H7 (cell line): ENCODE data around the gene RPRM. TPM values are rescaled to one million over a fixed set of nuclear protein-coding genes. Genes with fewer than 3 reads are reported as not detected.
A peak's percentile ranks its signal among the peaks of the same experiment; 100 is the strongest.
"Not testable (repeated sequence)": the region's sequence is repeated elsewhere in the genome, so short reads cannot be mapped to it uniquely, and the experiment has no call there.

ENCODE experiments used
- DNase-seq: peaks from one replicate; pipeline ENCODE4 v3.0.0; 2012
- H3K27me3 ChIP-seq: 2 replicates; pipeline ENCODE4 v1.6.0; 2011; ENCODE audit warnings: mild to moderate bottlenecking, low read length; ENCODE audit not compliant: control insufficient read depth, insufficient read depth
- H3K36me3 ChIP-seq: replicated peaks from 2 replicates; pipeline ENCODE4 v1.5.1; 2011; ENCODE audit warnings: low read length; ENCODE audit not compliant: control insufficient read depth, insufficient read depth
- H3K4me3 ChIP-seq: 2 replicates; pipeline ENCODE4 v1.5.1; 2011; ENCODE audit warnings: low read depth, mild to moderate bottlenecking, control low read depth, low read length, moderate library complexity; ENCODE audit not compliant: insufficient read depth
- total RNA-seq: library from RNA; depleted of rRNA; stranded (reverse); fragments of >200 nt; shearing (Covaris generic); gene quantifications from 2 replicates; pipeline ENCODE4 v1.2.3, GENCODE V29; 2014; rRNA removed

RPRM gene
- 84.1 and 92.3 TPM in 2 replicates for total RNA-seq

DNA sequence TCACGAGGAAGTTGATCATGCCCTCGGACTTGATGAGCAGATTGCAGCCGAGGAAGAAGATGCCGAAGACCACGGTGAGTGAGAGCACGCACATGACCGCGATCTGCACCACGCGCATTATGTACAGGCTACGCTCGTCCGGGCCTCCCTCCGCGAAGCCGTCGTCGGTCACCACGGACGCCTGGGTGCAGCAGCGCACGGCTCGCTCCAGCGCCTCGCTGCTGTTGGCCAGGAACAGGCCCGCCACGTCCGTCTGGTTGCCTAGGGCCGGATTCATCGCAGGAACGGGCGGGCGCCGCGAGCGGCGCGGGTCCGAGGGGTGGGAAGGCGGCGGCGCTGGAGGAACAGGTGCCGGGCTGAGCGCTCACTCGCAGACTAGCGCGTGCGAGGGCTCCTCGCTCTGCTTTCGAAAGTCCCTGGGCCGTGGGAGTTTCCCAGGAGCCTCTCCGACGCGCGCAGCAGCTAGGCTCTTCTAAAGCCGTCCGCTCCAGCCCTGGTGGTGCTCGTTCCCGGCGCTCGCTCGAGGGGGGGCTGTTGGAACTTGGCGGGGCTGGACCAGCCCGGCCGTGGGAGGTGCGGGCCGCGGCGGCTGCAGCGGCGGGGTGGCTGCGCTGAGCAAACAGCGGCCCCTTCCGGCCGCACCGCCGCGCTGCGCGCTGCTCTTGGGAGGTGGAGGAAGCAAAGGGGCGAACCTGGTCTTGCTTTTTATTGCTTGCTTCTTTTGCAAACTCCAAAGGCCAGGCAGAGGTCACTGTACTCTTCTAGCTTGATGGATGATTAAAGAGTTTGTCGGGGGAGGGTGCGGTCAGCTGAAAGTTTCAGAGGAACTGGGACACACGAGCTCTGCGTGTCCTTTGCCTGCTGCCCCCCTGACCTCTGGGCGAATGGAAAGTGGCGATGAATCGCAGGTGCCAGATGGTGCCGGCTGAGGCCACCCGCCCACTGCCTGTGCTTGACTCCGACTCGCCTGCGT, at the start of gene RPRM:
RPRM (minus strand) TSS at position 474 of the 973 bp plus-strand sequence; CDS start at position 277, 197 bp downstream.
- peaks cover 3% of the 10 kb centered on the region; the same call in 1 of the 2 replicates for H3K27me3 ChIP-seq
- DNase-seq: peak; percentile 90
- H3K4me3 ChIP-seq: peak within 1 kb of the TSS; percentile 84
- H3K36me3 ChIP-seq: no peaks in the 10 kb centered on the region

DNA sequence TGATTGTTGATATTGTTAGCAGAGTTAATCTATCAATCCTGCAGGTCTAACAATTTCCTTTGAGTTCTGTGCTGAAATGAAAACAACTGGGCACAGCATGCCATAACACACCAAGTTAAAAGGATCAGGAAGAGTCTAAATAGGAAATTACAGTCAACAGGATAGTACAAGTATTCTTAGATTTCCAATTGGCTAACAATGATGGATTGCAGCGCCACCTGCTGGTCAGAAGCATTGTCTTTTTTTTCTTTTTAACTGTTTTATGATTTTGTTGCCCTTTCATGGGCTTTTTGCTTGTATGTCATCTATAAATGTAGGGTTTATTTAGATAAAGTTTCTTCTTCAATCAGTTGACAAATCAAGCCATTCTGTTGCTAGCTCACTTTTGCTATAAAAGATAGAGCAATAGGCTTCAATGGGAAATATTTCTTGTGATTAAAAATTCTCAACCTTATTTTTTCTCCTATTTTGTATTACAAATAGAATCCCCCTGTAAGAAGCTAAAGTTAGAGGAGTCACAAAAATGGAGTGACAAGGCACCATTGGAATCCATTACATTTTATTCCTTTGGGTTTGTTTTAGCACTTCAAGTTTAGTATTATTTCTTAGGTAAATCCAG, 40.8 kb upstream of the RPRM start:
- no peaks in the 10 kb centered on the region for H3K27me3 ChIP-seq
- H3K4me3 ChIP-seq: no peak overlapping the region
- no peak for DNase-seq
- no peaks in the 10 kb centered on the region for H3K36me3 ChIP-seq

DNA sequence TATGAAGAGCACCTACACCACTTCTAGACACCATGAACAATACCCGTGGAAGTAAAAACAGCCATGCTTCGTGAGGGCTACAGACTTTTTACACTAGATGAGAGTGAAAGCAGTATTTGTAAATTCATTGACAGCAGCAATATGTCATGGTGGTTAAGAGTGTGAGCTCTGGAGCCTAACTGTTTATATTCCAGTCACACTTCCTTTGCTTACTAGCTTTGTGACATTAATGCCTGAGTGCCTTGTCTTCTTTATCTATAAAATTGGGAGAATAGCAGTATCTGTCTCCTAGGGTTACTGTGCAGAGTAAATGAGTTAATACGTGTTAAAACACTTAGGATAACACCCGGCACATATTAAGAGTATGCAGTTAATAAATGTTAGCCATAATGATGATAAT, 33.8 kb upstream of the RPRM start:
- no peak overlapping the region for H3K4me3 ChIP-seq
- H3K36me3 ChIP-seq: no peaks in the 10 kb centered on the region
- no peak for DNase-seq
- H3K27me3 ChIP-seq: no peaks in the 10 kb centered on the region

DNA sequence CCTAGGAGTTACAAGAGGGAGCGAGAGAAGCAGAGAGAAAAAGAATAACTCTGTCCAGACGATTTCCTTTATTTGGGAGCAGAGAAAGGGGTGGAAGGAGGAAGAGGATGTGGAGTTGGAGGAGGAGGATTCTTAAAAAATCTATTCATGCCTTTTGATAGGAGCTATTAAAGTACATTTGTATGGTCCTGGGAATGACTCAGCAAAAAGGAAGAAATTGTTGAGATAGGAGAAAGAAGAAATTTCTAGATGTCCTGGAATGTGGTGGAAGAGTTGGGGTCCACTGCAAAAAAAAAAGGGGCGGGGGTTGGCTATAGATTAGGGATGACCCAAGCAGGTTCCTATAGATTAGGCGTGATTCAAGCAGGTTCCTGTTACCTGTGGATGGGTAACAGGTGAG, 32.4 kb upstream of the RPRM start:
- Histone ChIP-seq H3K36me3 (no peaks in the 10 kb centered on the region), H3K4me3 (no peak overlapping the region), H3K27me3 (no peaks in the 10 kb centered on the region)
- no peak for DNase-seq

DNA sequence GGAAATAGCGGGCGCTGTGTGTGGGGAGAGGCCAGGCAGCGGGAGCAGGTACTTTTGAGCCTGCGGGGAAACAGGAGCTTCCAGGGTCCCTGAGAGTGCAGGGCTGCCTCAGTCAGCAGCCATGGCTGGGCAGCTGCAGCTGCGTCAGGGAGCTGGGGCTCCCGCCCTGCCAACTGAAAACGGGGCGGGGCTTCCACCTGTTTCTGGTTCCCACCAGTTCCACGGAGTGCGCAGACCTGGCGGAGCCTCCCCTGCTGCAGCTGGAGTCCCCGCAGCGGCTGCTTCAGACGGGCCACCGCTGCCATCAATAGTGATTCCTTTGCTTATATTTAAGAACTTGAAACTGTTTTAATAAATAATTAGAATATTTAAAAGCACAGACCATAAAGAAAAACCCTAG, 30.6 kb upstream of the RPRM start:
- Histone ChIP-seq H3K4me3 (no peak overlapping the region), H3K36me3 (no peaks in the 10 kb centered on the region)
- peak; percentile 62 for DNase-seq

DNA sequence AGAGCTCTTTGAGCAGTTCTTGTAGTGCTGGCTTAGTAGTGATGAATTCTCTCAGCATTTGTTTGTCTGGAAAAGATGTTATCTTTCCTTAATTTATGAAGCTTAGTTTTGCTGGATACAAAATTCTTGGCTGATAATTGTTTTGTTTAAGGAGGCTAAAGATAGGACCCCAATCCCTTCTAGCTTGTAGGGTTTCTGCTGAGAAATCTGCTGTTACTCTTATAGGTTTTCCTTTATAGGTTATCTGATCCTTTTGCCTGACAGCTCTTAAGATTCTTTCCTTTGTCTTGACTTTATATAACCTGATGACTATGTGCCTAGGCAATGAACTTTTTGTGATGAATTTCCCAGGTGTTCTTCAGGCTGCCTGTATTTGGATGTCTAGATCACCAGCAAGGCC, 27.9 kb upstream of the RPRM start:
- not testable (repeated sequence) for DNase-seq, H3K36me3 ChIP-seq, H3K4me3 ChIP-seq, H3K27me3 ChIP-seq

More for the DNA sequence above, 30.6 kb upstream of the RPRM start:
- H3K27me3 ChIP-seq: no peaks in the 10 kb centered on the region

DNA sequence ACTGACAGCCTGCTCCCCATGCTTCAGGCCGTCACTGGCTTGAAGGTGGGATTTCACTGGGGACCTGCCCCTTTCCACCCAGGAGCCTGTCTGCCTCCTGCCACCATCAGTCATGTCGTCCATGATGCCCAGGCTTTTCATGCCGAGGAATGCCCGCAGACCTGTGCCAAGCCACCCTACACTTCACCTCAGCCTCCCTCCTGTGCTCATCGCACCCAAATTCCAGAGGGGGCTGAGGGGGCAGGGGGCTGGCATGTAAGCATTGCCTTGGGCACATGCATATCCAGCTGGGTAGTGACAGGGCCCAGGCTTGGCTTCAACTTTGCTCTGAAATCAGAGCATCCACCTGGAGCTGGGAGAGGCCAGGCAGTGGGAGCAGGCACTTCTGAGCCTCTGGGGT, 20.9 kb upstream of the RPRM start:
- no peak for DNase-seq
- no peaks in the 10 kb centered on the region for H3K36me3 ChIP-seq
- H3K4me3 ChIP-seq: no peak overlapping the region
- no peaks in the 10 kb centered on the region for H3K27me3 ChIP-seq

DNA sequence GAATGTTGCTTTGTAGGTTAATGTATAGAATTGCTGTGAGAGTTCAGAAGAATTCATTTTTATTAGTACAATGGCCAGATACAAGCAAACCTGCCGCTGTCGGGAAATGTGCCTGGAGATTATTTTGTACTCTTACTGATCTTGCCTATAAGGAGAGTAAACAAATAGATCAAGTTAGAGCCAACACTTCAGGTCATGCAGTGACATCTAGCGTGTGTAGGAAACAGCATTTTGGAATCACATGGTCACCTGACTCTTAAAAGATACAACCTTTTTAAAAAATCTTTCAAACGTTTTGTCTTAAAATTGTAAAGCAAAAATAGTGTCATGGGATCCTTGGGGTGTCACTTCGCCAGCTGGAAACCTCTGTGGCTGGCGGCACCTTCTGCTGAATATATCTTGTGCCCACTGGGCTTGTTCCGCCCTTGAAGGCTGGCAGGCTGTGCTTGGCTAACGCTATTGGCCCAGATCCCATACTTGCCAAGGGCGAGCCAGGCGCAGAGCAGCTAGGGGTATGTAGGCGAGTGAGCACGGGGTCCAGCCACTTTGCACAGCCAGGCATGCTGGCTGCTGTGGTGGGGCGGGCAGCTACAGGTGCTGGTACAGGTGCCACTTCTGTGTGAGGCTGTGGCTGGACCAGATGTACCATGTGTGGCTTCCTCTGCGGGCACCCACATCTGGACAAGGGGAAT, 19.5 kb upstream of the RPRM start:
- Histone ChIP-seq H3K36me3 (no peaks in the 10 kb centered on the region), H3K27me3 (no peaks in the 10 kb centered on the region), H3K4me3 (no peak overlapping the region)
- DNase-seq: no peak

DNA sequence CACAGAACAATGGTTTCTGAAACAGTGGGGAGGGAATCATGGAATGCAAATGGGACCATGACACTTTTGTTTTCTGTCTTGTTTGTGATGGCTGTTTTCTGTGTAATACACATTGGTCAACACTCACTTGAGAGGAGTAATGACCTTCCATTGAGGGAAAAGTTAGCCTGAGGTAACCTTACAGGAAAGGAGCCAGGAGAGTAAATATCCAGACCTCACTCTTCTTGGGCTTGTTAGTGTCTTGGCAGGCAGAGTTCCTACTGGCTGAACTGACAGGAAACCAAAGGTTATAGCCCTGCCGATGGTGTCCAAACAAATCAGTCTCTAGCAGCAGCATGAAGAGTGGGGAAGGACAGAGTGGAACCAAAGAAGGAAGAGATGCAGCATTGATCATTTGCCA, 17.2 kb upstream of the RPRM start:
- Histone ChIP-seq H3K27me3 (no peaks in the 10 kb centered on the region), H3K4me3 (no peak overlapping the region), H3K36me3 (no peaks in the 10 kb centered on the region)
- DNase-seq: no peak

DNA sequence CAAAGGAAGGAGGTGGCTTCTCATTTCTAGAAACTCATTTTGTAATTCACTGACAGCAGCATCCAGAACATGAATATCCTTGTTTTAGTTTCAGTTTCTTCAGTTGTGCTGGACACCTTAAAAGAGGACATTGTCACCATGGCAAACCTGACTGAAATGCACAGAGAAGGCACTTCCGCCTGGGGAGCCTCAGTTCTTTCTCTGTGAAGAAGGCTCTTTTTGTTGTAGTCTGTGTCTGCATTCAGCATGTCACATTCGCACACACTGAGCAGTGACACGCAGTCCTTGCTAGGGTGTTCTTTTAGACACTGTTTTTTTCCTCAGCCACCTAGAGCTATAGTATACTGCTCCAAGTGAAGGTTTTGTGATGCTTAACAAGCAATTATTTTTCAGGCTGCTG, 9.5 kb upstream of the RPRM start:
- no peak for DNase-seq
- Histone ChIP-seq H3K36me3 (no peaks in the 10 kb centered on the region), H3K27me3 (no peaks in the 10 kb centered on the region; the same call in 1 of the 2 replicates), H3K4me3 (no peak overlapping the region)

DNA sequence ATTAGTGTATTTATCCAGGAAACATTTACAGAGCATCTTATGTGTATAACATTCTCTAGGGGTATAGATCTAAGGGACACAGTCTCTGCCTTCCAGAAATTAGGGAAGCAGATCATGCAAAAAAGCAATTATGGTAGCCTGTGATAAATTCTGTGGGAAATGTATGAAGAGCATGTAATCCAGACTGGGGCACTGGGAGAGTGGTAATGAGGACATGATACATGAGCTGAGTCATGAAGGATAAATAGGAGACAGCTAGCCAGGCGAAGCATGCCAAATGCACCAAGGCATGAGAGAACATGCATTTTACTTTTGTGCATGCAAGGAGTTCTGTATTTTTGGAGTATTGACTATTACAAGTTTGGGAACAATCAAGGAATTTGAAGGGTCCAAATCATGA, 8.9 kb upstream of the RPRM start:
- no peak for DNase-seq
- Histone ChIP-seq H3K36me3 (no peaks in the 10 kb centered on the region), H3K4me3 (no peak overlapping the region), H3K27me3 (no peaks in the 10 kb centered on the region; the same call in 1 of the 2 replicates)

DNA sequence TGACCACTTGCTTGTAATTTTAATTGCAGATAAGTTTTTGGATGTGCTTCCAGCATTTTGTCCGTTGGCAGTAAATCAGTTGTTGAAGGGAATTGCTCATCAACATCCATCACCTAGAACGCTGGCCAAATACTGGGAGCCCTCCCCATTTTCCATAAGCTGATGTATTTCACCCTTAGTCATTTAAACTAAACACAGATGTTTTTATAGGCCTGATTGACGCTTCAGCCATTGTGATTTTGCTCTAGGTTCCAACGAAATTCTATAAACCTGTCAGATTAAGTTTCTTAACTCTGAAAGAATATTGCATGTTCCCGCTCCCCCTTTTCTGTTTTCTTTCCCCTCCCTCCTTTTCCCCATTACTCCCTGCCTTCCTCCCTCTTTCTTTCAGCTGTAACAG, 1.0 kb upstream of the RPRM start:
- DNase-seq: no peak
- Histone ChIP-seq H3K4me3 (peak overlapping the region; percentile 84; the same call in 1 of the 2 replicates), H3K36me3 (no peaks in the 10 kb centered on the region), H3K27me3 (peaks cover 3% of the 10 kb centered on the region; the same call in 1 of the 2 replicates)

DNA sequence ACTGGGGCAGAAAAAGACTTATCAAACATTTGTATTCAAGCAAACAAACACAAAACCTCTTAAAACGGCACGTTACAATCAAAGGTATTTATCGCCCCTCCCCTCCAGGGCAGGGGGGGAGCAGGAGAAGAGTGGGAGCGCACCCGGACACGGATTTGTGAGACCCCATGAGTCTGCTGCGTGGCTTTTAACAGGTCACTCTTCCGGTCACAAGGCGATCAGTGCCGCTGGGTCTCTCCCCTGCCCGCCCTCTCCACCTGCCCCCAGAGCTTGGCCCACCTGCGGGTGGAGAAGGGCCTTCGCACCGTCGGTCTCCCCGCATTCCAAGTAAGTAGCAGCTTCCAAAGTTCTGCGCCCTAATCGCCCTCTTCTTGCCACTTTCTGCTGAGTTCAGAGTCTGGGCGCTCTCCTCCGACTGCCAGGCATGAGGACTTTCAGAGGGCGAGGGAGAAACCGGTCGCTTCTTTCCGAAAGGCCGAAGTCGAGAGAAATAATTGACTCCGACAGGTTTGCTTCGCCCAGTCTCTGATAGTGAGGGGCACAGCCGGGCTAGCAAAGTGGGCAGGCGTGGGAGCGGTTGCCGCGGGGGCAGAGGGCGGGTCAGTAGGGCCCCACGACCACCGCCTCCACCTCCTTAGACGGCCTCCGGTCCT, 800 bp downstream of the RPRM start:
- no peaks in the 10 kb centered on the region for H3K36me3 ChIP-seq
- peak; percentile 67 for DNase-seq
- H3K27me3 ChIP-seq: peaks cover 3% of the 10 kb centered on the region; the same call in 1 of the 2 replicates
- peak overlapping the region; percentile 84 for H3K4me3 ChIP-seq
